SU-DHL-6 (cell line): ENCODE measurements around the gene CPHXL.

ENCODE experiments used
- H2AFZ ChIP-seq: fragments of 200-600 bp; sonication (generic); 2 replicates; pipeline ENCODE4 v1.6.1; 2014; ENCODE audit warnings: low read depth, mild to moderate bottlenecking, moderate library complexity, mixed read lengths, antibody characterized with exemption, low read length; ENCODE audit not compliant: severe bottlenecking
- H3F3A ChIP-seq: fragments of 200-600 bp; shearing (Covaris generic); 2 replicates; pipeline ENCODE4 v1.6.0; 2016; ENCODE audit warnings: antibody characterized with exemption, mild to moderate bottlenecking; ENCODE audit not compliant: insufficient read depth
- H3K27ac ChIP-seq: fragments of 200-600 bp; sonication (generic); 2 replicates; pipeline ENCODE4 v1.5.1; 2016; ENCODE audit warnings: low read depth, mild to moderate bottlenecking, low read length, moderate library complexity, mixed read lengths
- H3K27me3 ChIP-seq: fragments of 200-600 bp; sonication (generic), shearing (Covaris generic); 2 replicates; pipeline ENCODE4 v1.6.0; 2014; ENCODE audit warnings: mild to moderate bottlenecking, low read length
- H3K36me3 ChIP-seq: fragments of 200-600 bp; sonication (generic); 2 replicates; pipeline ENCODE4 v1.6.1; 2014; ENCODE audit warnings: mild to moderate bottlenecking, low read length, mixed read lengths
- H3K4me2 ChIP-seq: fragments of 300-600, 200-600 bp; shearing (Covaris generic), sonication (generic); 2 replicates; pipeline ENCODE4 v1.6.0; 2014; ENCODE audit warnings: low read length, low read depth, mild to moderate bottlenecking; ENCODE audit not compliant: poor library complexity, severe bottlenecking
- H3K4me3 ChIP-seq: fragments of 200-600 bp; sonication (generic); 2 replicates; pipeline ENCODE4 v1.5.1; 2014; ENCODE audit warnings: antibody characterized with exemption, low read length, mild to moderate bottlenecking, mixed read lengths; ENCODE audit not compliant: insufficient read depth, poor library complexity, severe bottlenecking
- H3K79me2 ChIP-seq: fragments of 200-600 bp; sonication (generic); 2 replicates; pipeline ENCODE4 v1.6.1; 2014; ENCODE audit warnings: mild to moderate bottlenecking, low read length, moderate library complexity; ENCODE audit not compliant: insufficient read depth
- H3K9ac ChIP-seq: fragments of 200-600 bp; sonication (generic); 2 replicates; pipeline ENCODE4 v1.7.0; 2014; ENCODE audit warnings: mild to moderate bottlenecking, low read length
- H3K9me2 ChIP-seq: fragments of 200-600 bp; sonication (generic); replicated peaks from 2 replicates; pipeline ENCODE4 v1.6.1; 2014; ENCODE audit warnings: low read length; ENCODE audit not compliant: insufficient read depth
- H3K9me3 ChIP-seq: fragments of 200-600 bp; sonication (generic); 2 replicates; pipeline ENCODE4 v1.6.1; 2014; ENCODE audit warnings: low read length, mixed read lengths; ENCODE audit not compliant: insufficient read depth
- H4K20me1 ChIP-seq: fragments of 200-600 bp; sonication (generic); 2 replicates; pipeline ENCODE4 v1.6.1; 2014; ENCODE audit warnings: low read depth, mild to moderate bottlenecking, antibody characterized with exemption, low read length, moderate library complexity, mixed read lengths
- EZH2phosphoT487 ChIP-seq: fragments of 200-600 bp; sonication (generic), shearing (Covaris generic); conservative IDR thresholded peaks from 2 replicates; pipeline ENCODE4 v1.6.1; 2018; ENCODE audit warnings: mild to moderate bottlenecking, antibody characterized with exemption, low read length, moderate library complexity, mixed read lengths
- TF ChIP-seq, protein P1 (sequence below): fragments of 200-600 bp; sonication (generic); IDR thresholded peaks from one replicate; pipeline ENCODE4 v1.5.1; 2017; ENCODE audit warnings: antibody characterized with exemption, mild to moderate bottlenecking, low read length, moderate library complexity; ENCODE audit not compliant: insufficient read depth, poor library complexity, severe bottlenecking

CPHXL gene

DNA sequence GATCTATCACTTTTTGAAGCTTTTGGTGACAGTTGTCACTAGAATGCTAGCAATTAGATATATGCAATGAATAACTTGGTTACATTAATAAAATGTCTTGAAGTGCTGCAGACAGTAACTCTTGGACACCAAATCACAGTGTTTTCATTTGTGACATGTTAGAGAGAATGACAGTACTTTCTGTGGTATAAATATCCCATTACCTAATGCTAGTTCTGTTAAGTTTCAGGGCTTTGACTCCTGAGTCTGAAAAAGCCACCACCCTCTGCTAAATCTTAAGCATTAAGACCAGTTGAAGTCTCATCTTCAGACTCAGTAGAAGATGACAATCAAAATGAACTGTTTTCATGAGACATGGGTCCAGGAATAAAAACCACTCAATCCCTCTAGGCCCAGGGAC, 38.9 kb downstream of the CPHXL start:
- H3K9me2 ChIP-seq = no peaks in the 10 kb centered on the region
- H3F3A ChIP-seq = no peaks in the 10 kb centered on the region
- no peaks in the 10 kb centered on the region for H4K20me1 ChIP-seq
- peaks cover 9% of the 10 kb centered on the region; the same call in 1 of the 2 replicates for H3K9me3 ChIP-seq
- H3K27ac ChIP-seq = no peak overlapping the region
- H2AFZ ChIP-seq = no peak overlapping the region
- H3K36me3 ChIP-seq = peaks cover 4% of the 10 kb centered on the region; the same call in 1 of the 2 replicates
- no peak for TF ChIP-seq EZH2phosphoT487
- TF ChIP-seq, protein P1, sequence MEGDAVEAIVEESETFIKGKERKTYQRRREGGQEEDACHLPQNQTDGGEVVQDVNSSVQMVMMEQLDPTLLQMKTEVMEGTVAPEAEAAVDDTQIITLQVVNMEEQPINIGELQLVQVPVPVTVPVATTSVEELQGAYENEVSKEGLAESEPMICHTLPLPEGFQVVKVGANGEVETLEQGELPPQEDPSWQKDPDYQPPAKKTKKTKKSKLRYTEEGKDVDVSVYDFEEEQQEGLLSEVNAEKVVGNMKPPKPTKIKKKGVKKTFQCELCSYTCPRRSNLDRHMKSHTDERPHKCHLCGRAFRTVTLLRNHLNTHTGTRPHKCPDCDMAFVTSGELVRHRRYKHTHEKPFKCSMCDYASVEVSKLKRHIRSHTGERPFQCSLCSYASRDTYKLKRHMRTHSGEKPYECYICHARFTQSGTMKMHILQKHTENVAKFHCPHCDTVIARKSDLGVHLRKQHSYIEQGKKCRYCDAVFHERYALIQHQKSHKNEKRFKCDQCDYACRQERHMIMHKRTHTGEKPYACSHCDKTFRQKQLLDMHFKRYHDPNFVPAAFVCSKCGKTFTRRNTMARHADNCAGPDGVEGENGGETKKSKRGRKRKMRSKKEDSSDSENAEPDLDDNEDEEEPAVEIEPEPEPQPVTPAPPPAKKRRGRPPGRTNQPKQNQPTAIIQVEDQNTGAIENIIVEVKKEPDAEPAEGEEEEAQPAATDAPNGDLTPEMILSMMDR = no peak
- no peak overlapping the region for H3K4me2 ChIP-seq
- H3K9ac ChIP-seq = no peak overlapping the region
- no peaks in the 10 kb centered on the region for H3K27me3 ChIP-seq
- H3K4me3 ChIP-seq = no peak overlapping the region
- H3K79me2 ChIP-seq = no peaks in the 10 kb centered on the region

DNA sequence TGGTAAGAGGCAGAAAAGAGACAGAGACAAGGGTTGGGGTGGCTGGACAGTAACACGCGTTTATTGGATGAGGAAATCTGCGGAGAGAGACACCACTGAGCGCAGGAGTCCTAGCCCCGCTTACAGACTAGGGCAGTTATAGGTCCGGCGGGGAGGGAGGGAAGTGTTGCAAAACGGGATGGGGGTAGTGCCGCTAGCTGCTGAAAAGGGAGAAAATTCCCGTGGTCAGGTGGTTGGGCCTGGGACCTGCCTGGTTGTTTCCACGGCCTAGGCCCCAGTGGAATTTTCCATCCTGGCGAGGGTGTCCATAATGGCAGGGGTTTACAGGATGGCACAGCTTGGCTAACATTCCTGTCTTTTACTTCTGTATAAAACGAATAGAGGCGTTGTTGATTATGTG, 44.0 kb downstream of the CPHXL start:
- H3K9ac ChIP-seq = no peak overlapping the region
- peaks cover 4% of the 10 kb centered on the region; the same call in 1 of the 2 replicates for H3K36me3 ChIP-seq
- H3K27me3 ChIP-seq = no peaks in the 10 kb centered on the region
- H3K9me3 ChIP-seq = peaks cover 9% of the 10 kb centered on the region; the same call in 1 of the 2 replicates
- no peaks in the 10 kb centered on the region for H4K20me1 ChIP-seq
- no peak overlapping the region for H2AFZ ChIP-seq
- H3K79me2 ChIP-seq = no peaks in the 10 kb centered on the region
- no peak overlapping the region for H3K27ac ChIP-seq
- H3K9me2 ChIP-seq = no peaks in the 10 kb centered on the region
- no peaks in the 10 kb centered on the region for H3F3A ChIP-seq
- H3K4me2 ChIP-seq = no peak overlapping the region
- TF ChIP-seq EZH2phosphoT487 = no peak
- TF ChIP-seq, protein P1 = no peak
- H3K4me3 ChIP-seq = no peak overlapping the region

DNA sequence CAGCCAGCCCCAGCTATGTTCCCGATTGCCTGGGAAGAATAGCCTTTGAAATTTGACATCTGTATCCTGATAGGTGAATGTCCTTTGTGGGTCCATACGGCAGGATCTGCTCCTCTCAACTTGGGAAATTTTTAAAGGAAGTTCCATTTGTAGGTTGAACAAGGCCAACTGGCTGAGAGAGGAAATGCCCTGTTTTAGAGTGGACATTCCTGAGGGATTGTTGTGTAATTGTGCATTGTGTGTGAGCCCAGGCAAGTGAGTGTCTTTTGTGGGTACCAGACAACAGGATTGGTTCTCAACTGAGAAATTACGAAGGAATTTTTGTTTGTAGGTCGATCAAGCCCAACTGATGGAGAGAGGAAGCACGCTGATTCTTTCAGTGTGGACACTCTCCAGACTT, 46.9 kb downstream of the CPHXL start:
- Histone ChIP-seq H3K4me3 (no peak overlapping the region), H4K20me1 (no peaks in the 10 kb centered on the region), H3K36me3 (no peaks in the 10 kb centered on the region), H3K4me2 (no peak overlapping the region), H3K9ac (no peak overlapping the region), H3K27ac (no peak overlapping the region), H3K9me2 (no peaks in the 10 kb centered on the region), H2AFZ (no peak overlapping the region), H3K79me2 (no peaks in the 10 kb centered on the region), H3K27me3 (no peaks in the 10 kb centered on the region), H3K9me3 (peaks cover 4% of the 10 kb centered on the region; the same call in 1 of the 2 replicates), H3F3A (no peaks in the 10 kb centered on the region)
- TF ChIP-seq EZH2phosphoT487 = no peak
- TF ChIP-seq, protein P1 = no peak

DNA sequence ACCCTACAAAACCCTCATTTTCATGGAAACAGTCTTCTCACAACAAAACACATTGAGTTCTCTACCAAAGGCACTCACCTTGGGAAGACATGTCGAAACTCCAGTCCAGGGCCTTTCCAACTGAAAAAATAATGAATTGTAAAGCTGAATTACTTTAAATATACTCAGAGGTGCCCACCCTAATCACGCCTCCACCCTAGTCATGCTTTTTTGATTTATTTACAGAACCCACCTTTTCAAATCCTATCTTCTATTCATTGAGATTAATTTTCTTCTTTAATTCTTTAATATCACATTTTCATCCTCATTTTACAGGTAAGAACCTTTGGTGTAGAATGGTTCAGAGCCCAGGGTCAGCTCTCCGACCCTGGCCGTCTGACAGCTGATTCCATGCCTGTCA, 49.4 kb downstream of the CPHXL start, which contains the start of gene CPHXL2:
Gene CPHXL2, minus strand, starts transcription at position 101 of the 400 bp plus-strand sequence. Its CDS starts 10 bp downstream, at position 91.
- no peaks in the 10 kb centered on the region for H4K20me1 ChIP-seq
- H3F3A ChIP-seq = no peaks in the 10 kb centered on the region
- no peak within 1 kb of the TSS for H2AFZ ChIP-seq
- no peak within 1 kb of the TSS for H3K9ac ChIP-seq
- no peaks in the 10 kb centered on the region for H3K9me3 ChIP-seq
- no peak within 1 kb of the TSS for H3K27ac ChIP-seq
- H3K9me2 ChIP-seq = no peaks in the 10 kb centered on the region
- H3K4me3 ChIP-seq = no peak within 1 kb of the TSS
- H3K27me3 ChIP-seq = no peaks in the 10 kb centered on the region
- no peak within 1 kb of the TSS for H3K4me2 ChIP-seq
- no peaks in the 10 kb centered on the region for H3K79me2 ChIP-seq
- H3K36me3 ChIP-seq = no peaks in the 10 kb centered on the region
- TF ChIP-seq, protein P1 = no peak
- TF ChIP-seq EZH2phosphoT487 = no peak
